ENCODE data around the gene DNM3. TPM values are rescaled to one million over a fixed set of nuclear protein-coding genes. Genes with fewer than 3 reads are reported as not detected.

The DNM3 gene
- total RNA-seq, 1 donor = 2.0 TPM

DNA sequence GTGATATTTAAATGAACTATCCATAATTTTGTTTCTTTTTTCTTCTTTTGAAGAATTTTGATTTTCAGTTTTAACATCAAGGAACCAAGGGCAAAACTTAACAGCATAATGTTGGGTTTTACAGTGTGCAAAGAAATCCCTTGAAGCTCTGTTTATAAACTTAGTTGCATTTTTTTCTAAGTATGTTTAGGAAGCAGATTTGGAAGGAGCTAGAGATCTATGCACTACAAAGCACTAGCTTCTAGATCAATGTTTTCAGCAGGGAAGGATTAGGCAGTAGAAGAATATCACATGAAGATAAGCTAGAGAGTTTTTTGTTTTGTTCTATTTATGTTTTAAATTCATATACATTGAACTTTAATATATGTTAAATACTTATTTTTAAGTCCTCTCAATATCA is 328.5 kb downstream of the DNM3 start:
- H3K4me3 ChIP-seq (ENCODE audit: low read depth, low read length) = no peak overlapping the region
- TF ChIP-seq, protein P1, sequence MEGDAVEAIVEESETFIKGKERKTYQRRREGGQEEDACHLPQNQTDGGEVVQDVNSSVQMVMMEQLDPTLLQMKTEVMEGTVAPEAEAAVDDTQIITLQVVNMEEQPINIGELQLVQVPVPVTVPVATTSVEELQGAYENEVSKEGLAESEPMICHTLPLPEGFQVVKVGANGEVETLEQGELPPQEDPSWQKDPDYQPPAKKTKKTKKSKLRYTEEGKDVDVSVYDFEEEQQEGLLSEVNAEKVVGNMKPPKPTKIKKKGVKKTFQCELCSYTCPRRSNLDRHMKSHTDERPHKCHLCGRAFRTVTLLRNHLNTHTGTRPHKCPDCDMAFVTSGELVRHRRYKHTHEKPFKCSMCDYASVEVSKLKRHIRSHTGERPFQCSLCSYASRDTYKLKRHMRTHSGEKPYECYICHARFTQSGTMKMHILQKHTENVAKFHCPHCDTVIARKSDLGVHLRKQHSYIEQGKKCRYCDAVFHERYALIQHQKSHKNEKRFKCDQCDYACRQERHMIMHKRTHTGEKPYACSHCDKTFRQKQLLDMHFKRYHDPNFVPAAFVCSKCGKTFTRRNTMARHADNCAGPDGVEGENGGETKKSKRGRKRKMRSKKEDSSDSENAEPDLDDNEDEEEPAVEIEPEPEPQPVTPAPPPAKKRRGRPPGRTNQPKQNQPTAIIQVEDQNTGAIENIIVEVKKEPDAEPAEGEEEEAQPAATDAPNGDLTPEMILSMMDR (IDR thresholded peaks at IDR 0.05; ENCODE audit: insufficient read depth, low read length) = no peak
- no peak for DNase-seq (ENCODE audit: low read depth)

DNA sequence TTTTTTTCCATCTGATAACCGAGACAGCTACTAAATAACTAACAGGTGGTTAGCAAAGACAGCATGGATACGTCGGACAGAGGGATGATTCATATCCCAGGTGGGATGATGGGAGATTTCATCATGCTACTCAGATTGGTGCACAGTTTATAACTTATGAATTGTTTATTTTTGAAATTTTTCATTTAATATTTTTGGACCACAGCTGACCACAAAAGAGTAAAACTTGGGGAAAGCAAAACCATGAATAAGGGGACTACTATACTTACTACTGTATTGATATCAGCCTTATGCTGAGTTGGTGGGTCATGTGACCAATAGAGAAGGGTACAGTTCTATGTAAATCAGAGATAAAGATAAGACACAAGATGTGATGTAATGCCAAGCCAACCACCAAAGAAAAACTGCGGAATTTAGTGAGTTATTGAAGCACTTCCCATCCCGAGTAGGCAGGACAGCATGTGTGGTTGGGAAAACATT is 331.1 kb downstream of the DNM3 start:
- TF ChIP-seq, protein P1 (IDR thresholded peaks at IDR 0.05; ENCODE audit: insufficient read depth, low read length) = no peak
- H3K4me3 ChIP-seq (ENCODE audit: low read depth, low read length) = no peak overlapping the region
- no peak for DNase-seq (ENCODE audit: low read depth)

DNA sequence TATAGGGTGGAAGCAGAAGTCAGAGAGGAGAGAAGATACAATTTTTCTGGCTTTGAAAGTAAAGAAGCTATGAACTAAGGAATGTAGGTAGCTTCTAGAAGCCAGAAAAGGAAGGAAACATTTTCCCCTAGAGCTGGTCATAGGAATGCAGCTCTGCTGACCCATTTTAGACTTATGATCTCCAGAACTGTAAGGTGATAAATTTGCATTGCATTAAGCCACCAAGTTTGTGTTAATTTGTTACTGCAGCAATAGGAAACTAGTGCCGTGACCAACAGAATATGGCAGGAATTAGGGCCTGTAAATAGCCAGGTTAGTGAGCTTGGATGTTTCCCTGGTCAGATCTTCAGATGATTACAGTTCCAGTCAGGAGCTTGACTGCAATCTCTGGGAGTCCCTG is 334.9 kb downstream of the DNM3 start:
- TF ChIP-seq, protein P1 (IDR thresholded peaks at IDR 0.05; ENCODE audit: insufficient read depth, low read length) = no peak
- H3K4me3 ChIP-seq (ENCODE audit: low read depth, low read length) = no peak overlapping the region
- no peak for DNase-seq (ENCODE audit: low read depth)

DNA sequence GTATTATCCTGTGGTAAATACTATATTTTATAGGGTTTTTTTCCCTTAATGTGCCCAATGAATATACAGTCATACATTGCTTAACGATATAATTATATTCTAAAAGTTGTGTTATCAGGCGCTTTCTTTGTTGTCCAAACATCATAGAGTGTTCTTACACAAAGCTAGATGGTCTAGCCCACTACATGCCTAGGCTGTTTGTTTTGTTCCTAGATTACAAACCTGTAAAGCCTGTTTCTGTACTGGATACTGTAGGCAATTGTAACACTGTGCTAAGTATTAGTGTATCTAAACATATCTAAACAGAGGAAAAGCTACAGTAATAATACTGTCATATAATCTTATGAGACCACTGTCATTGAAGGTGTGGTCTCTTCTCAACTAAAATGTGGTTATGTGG is 336.6 kb downstream of the DNM3 start:
- no peak for DNase-seq (ENCODE audit: low read depth)
- H3K4me3 ChIP-seq (ENCODE audit: low read depth, low read length) = no peak overlapping the region
- TF ChIP-seq, protein P1 (IDR thresholded peaks at IDR 0.05; ENCODE audit: insufficient read depth, low read length) = no peak

DNA sequence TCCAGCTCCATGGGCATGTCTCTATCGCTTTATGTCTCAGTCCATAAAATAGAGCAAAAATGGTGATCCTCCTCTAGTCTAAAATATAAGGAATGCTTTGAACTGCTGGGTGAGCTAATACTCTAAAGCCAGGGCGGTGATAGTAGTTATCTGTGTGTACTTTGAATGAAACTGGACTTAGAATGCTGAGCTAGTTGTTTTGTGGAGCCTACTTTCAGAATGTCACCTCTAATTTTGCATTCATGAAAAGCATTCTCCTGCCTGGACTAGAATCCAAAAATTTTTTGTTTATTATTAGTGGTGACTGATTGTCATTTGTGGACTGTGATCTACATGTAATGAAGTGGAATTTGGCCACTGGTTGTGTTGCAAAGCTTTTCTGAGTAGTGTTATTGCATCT is 337.6 kb downstream of the DNM3 start:
- DNase-seq (ENCODE audit: low read depth) = no peak
- TF ChIP-seq, protein P1 (IDR thresholded peaks at IDR 0.05; ENCODE audit: insufficient read depth, low read length) = no peak
- no peak overlapping the region for H3K4me3 ChIP-seq (ENCODE audit: low read depth, low read length)

DNA sequence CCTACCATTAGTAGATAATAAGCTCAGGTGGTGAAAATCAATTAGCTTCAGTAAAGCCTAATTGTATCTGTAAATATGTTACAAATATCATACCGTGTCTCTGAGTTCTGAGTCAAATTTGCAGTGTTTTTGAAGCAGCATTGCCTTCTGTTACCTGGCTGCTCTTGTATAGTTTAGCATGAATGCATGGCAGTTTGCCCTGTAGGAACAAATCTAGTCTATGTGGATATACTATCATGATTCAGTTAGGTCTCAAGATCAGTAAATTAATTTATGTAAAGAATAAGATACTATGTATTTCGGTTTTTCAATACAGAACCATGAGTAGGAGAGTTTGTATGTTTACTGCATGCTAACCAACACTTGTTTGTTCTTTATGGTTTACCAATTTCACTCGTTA is 338.6 kb downstream of the DNM3 start:
- DNase-seq (ENCODE audit: low read depth) = no peak
- TF ChIP-seq, protein P1 (IDR thresholded peaks at IDR 0.05; ENCODE audit: insufficient read depth, low read length) = no peak
- no peak overlapping the region for H3K4me3 ChIP-seq (ENCODE audit: low read depth, low read length)
